Dermis microvascular lymphatic vessel endothelial cell (primary cell): Measurements from ENCODE around the gene DOK3. TPM values are rescaled to one million over a fixed set of nuclear protein-coding genes. Genes with fewer than 3 reads are reported as not detected.
A peak's percentile ranks its signal among the peaks of the same experiment; 100 is the strongest.

Experiments used
- DNase-seq, 2 donors: peaks; one replicate each; pipeline versions ENCODE4 v3.0.0 to v3.0.0-alpha.2; 2010; ENCODE audit warnings: low read depth in 2 of 2
- total RNA-seq: library from RNA; depleted of rRNA; stranded (reverse); fragments of >200 nt; gene quantifications from 2 replicates; pipeline ENCODE4 v1.2.1, GENCODE V29; 2014

The DOK3 gene
- total RNA-seq, 1 donor from 2014 or later = 2.8 TPM

- no peak for DNase-seq
Measured at GRCh38 chr5:177513500-177513899, 3.9 kb upstream of the DOK3 start.

GRCh38 chr5:177512736-177513380 is 3.2 kb upstream of the DOK3 start:
- no peak for DNase-seq

DNA sequence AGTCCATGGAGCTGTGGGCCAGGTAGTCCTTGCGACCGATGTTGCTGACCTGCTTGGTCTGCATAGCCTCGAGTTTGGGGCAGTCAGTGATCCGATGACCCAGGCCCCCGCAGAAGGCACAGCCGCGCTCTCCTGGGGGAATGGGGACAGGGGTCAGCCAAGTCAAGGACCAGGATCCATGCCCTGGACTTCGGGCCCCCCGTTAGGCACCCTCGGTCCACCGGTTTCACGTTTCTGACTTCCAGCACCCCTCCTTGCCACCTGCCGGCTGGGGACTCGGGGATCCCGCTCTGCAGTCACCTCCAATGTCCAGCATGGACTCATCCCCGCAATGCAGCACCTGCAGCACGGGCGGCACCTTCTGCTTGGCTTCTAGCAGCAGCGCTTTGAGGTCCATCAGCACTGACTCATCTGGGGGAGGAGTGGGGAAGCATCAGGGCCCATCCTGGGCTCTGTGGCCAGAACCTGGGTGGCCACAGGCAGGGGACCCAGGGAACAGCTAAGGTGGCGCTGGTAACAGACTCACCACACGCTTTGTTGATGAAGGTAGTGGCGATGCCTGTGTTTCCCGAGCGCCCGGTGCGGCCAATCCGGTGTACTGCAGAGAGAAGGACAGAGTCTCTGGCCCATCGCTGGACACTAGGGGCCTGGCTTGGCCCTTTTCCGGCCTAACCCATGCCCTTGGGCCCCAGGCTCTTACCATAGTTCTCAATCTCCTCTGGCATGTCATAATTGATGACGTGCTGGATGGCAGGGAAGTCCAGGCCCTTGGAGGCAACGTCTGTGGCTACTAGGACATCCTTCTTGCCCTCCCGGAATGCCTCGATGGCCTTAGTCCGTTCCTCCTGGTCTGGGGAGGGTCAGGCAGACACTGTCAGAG is 2.4 kb upstream of the DOK3 start:
- DNase-seq = no peak

- no peak for DNase-seq
Measured at GRCh38 chr5:177511181-177511580, 1.6 kb upstream of the DOK3 start.

DNA sequence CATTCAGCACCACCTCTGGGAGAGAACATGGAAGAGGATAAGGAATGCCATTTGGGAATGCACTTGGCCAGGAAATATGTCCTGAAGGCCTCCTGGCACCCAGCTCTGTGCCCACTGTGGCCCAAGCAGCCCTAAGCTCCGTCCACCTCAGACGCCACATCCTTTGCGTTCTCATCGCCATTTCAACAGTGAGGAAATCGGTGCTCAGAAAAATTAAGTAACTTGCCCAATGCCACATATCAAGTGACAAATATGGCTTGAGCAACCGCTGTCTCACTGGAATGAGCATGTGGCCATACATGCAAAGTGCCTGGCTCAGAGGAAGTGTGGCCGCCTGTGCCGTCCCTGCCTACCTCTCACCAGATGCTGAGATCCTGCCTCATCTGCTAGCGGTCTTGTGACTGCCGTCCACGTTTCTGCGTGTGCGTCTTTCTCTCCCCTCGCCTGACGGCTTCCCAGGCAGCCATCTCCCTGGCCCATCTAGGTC is 984 bp upstream of the DOK3 start:
- DNase-seq = no peak

DNA sequence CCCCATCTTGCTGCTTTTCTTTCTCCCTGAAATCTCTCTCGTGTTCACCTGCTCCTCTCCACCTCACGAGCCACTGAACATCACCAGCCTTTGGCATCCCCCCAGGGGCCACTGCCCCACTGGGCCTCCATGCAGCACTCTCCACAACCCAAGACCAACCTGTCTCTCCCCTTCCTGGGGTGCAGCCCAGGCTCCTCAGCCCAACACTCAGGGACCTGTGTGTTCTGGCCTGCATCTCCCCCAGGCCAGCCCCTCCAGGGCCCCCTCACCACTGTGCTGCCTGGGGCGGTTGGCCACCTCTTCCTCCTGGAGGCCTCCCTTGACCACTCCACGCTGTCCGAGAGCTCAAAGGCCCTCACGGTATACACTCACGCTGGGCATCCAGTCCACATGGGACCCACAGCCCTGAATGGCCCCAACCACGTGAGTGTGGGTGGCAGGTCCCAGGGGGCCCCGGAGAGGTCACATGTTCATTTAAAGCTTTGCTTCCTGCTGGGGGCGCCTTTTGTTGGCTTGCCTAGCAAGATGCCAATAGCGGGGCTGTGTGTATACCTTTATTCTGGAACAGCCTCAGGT is 453 bp upstream of the DOK3 start:
- DNase-seq = no peak

DNA sequence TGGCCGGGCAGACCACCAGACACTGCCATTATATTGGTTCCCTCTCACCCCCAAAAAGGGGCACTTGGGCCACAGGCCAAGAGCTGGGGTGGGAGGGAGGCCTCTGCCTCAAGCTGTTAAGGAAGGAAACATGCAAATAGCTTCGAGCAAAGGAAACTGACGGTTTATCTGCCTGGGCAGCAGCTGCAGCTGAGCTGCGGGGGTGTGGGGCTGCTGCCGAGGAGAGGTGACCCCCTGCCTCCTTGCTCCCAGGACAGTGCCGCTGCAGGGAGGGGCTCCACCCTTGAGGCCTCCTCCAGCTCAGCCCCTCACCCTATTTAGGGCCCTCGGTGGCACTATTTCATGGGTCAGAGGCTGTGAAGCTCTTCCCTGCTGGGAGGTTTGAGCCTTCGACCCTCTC is 789 bp downstream of the DOK3 start:
- peak in 1 of 2 donors; percentile 23 for DNase-seq

DNA sequence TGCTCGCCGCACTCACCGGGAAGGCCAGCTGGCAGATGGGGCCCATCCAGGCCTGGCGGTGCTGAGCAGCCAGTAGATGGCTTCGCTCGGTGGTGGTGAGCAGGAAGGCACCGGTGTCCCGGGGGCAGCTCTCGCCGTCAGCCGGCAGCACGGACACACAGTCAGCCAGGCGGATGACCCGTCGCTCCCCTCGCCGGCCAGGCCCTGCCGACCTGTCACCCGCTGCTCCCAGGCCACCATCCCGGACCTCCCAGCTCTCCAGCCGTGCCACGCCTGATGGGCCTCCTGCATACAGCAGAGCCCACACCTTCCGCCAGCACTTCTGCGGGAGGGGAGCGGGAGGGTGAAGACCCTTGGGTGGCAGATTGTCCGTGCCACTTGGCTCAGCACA is 1.4 kb downstream of the DOK3 start:
- DNase-seq = no peak

GRCh38 chr5:177507596-177508220 is 1.9 kb downstream of the DOK3 start:
- DNase-seq = no peak

DNA sequence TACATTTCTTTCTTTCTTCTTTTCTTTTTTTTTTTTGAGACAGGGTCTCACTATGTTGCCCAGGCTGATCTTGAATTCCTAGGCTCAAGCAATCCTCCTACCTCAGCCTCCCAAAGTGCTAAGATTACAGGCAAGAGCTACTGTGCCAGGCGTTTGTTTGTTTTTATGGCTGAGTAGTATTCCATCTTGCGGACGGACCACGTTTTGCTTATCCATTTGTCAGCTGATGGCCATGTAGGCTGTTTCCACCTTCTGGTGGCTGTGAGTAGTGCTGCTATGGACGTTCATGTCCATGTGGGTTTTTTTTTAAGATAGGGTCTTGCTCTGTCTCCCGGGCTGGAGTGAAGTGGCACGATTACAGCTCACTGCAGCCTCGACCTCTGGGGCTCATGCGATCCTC is 2.5 kb downstream of the DOK3 start:
- DNase-seq = peak in 1 of 2 donors; percentile 38

- DNase-seq = no peak
Measured at GRCh38 chr5:177505075-177505474, 4.6 kb downstream of the DOK3 start.

DNA sequence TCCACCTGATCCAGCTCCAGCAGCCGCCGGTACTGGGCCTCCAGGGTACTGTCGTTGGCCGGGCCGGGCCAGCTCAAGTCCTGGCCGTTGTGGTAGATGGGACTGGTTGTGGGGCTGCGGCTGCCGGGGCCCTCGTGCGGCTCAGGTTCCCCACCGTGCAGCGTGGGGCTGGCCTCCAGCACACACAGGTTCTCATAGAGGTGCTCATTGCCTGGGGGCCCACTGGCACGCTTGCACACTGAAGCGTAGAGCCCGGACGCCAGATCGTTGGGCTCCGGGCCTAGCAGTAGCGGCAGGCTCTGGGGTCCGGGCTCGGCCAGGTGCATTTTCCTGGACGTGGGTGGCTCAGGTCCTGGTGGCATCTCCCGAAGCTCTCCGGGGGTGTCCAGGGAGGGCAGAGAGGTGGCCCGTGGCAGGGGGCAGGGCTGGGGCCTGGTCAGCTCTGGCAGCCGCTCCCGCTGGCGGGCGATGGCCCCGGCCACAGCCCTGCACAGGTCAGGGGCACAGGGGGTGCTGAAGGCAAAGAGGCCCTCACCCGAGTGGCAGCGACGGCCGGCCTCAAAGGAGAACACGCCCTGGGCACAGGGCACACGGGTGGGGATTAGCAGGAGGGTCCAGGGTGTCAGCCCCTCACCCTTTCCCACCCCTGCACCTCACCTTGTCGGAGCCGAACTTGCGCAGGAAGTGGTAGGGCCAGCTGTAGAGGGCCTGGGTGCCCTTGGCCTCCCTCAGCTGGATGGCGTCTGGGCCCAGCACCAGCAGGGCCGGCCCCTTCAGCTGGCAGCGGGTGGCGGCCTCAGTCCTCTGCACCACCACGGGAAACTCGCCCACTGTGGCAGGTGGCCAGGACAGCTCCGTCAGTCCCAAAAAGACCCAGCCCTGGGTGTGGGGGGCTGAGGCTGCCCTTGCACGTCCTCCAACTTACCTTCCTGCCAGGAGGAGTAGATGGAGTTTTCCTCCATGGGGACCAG is 5.3 kb downstream of the DOK3 start:
- no peak for DNase-seq

- DNase-seq = no peak
Measured at GRCh38 chr5:177503351-177504085, 6.1 kb downstream of the DOK3 start.

DNA sequence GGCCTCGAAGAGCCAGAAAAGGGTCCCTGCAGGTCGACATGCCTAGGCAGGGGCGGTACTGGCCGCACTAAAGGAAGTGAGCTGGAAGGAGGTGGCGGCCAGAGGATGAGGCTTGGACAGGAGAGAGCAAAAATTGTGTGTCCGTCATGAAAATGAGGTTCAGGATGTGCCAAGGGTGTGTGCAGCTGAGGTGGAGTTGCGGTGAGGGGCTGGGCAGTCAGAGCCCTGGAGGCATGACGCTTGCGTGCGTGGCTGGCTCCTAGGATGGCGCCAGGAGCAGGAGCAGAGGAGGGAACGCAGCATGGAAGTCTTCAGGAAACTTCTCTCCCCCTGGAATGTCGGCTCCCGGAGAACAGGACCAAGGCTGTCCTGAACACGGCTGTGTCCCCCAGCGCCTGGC is 6.7 kb downstream of the DOK3 start:
- no peak for DNase-seq

DNA sequence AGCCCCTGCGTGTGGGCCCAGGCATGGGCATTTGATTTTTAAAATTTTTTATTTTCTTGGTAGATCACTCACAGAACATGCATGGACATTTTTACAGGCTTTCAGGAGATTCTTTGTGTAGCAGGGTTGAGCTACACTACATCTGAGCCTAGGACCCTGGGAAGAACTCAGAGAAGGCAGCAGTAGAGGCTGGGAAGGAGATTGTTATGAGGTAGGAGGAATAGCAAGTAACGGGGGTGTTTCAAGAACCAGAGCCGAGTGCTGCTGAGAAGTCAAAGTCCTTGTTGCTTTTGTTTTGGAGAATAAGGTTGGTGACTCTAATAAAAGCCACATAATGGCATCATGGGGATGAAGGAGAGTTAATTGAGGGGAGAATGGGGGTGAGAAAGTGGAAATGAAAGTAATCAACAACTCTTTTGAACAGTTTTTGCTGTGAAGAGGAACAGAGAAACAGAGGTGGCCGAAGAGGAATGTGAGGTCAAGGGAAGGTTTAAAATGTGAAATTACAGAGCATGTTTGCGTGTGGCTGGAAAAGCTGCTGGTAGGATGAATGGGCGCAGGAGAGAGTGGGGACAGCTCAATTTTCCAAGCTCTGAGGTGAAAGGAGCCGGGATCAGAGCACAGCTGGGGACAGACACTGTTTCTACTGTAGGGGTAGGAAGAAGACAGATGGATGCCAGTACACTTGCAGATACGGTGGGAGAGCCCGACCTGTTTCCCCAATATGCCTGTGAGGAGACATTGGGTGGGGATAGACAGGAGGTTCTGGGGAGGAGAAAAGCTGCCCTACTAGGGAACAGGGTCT is 7.5 kb downstream of the DOK3 start:
- no peak for DNase-seq

DNA sequence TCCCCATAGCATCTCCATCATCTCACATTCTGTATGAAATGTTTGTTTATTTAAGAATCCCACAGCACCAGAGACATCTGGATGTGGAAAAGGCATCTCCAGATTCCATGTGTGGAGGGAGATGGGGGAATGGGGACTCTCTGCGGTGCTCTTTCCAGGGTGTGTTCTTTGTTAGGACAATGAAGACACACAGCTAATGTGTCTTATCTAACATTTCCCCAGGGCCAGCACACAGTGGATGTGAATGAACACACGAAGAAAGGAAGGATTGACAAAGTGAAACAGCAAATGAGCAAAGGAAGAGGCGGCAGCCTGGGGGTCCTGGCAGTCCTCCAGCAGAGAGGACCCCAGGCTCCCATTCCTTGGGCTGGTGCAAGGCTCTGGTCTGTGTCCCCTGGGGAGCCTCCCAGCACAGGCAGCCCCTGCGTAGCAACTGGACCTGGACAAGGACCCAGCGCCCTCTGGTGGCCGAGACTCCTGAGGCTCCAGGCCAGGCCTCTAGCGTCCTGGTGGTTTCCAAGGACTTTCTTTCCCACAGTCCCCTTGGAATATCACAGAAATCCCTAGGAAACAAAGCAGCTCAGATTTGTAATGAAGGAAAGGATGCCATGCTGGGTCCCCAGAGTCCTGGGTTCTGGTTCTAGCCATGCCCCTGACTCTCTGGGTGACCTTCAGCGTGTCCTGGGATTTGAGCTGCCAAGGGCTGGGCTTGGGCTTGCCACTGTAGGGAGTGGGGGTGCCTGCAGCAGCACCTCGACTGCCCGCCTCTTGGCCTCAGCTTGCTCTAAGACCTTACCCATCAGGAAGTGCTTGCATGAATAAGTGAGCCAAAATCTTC is 8.7 kb downstream of the DOK3 start:
- DNase-seq = peak in 1 of 2 donors; percentile 87

GRCh38 chr5:177499842-177500241 is 9.8 kb downstream of the DOK3 start:
- DNase-seq = no peak

GRCh38 chr5:177498013-177498787 is 11.4 kb downstream of the DOK3 start:
- DNase-seq = peak in 1 of 2 donors; percentile 51
